H1 (cell line): ENCODE data around the gene DAZAP1.

ENCODE experiments used
- CTCF ChIP-seq, 3 experiments: IDR thresholded peaks; 1 replicate in 2 of 3; 2 replicates in 1 of 3; pipeline versions ENCODE4 v1.5.1 to v1.6.1; 2011; ENCODE audit warnings: low read length in 3 of 3, mild to moderate bottlenecking in 3 of 3, inconsistent platforms in 2 of 3, low read depth in 1 of 3, moderate library complexity in 1 of 3; ENCODE audit not compliant: insufficient read depth in 1 of 3; ENCODE audit errors: control extremely low read depth in 1 of 3
- EZH2 ChIP-seq: fragments of 200-600 bp; sonication (generic); IDR thresholded peaks from 2 replicates; pipeline ENCODE4 v1.7.1; 2012; ENCODE audit warnings: low read depth, mild to moderate bottlenecking, moderate library complexity, low read length, inconsistent platforms; ENCODE audit not compliant: severe bottlenecking
- POLR2A ChIP-seq, 2 experiments: IDR thresholded peaks; 1 replicate in 1 of 2; 2 replicates in 1 of 2; pipeline ENCODE4 v1.6.1; 2011; ENCODE audit warnings: low read depth in 2 of 2, low read length in 2 of 2, mild to moderate bottlenecking in 2 of 2; ENCODE audit errors: control extremely low read depth in 1 of 2
- SP1 ChIP-seq: IDR thresholded peaks from 2 replicates; pipeline ENCODE4 v1.6.1; 2011; ENCODE audit warnings: low read depth, low read length

GRCh38 chr19:1423436-1424191 lies 16.2 kb downstream of the DAZAP1 start:
- TF ChIP-seq SP1 (no peak), CTCF (IDR thresholded peaks at IDR 0.05; ENCODE audit: control extremely low read depth in 1 of 3, insufficient read depth in 1 of 3, low read depth in 1 of 3, low read length in 3 of 3) (no peak), EZH2 (no peak), POLR2A (IDR thresholded peaks at IDR 0.05; ENCODE audit: control extremely low read depth in 1 of 2, low read depth in 2 of 2, low read length in 2 of 2) (no peak)
